Stimulated activated CD8-positive, alpha-beta memory T cell treated with anti-CD3 and anti-CD28 coated beads, Interleukin-4, amount 100 ng/mL, for 48 hours (primary cell): ENCODE data around the gene TRANK1.
"Not testable (repeated sequence)": the region's sequence is repeated elsewhere in the genome, so short reads cannot be mapped to it uniquely, and the experiment has no call there.

Experiments used
- DNase-seq: peaks from one replicate; pipeline ENCODE4 v3.0.0-alpha.2; 2020

TRANK1 gene

DNA sequence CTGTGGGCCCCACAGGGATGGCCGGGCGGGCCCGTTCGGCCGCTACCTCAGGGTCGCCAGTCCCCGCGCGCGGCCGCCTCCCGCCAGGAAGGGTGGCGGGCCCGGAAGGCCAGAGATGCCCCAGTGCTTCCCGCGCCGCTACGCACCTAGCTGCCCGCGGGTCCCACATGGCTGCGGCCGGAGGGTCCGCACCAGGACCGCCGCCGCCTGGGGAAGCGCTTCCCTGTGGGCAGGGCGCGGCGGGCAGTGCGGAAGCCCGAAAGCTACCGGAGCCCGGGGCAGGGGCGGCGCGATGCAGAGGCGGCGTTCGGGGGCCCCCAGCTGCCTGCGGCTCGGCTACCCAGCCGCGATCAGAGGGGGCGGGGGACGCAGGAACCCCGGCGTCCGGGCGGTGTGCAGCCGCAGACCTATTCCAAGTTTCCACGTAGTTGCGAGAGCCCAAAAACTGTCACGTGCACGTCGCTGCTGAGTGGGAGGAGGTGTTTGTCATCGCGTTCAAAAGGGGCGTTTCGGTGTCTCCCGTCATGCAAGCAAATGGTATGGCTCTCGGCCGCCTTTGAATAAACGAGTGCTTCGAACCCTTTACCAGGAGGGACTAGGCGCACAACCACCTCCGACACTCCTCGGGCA is at the start of gene TRANK1:
Gene TRANK1 (minus strand): TSS at position 414 of the 630 bp plus-strand sequence. CDS start 245 bp downstream, at position 169.
- DNase-seq, result peak; percentile 86

DNA sequence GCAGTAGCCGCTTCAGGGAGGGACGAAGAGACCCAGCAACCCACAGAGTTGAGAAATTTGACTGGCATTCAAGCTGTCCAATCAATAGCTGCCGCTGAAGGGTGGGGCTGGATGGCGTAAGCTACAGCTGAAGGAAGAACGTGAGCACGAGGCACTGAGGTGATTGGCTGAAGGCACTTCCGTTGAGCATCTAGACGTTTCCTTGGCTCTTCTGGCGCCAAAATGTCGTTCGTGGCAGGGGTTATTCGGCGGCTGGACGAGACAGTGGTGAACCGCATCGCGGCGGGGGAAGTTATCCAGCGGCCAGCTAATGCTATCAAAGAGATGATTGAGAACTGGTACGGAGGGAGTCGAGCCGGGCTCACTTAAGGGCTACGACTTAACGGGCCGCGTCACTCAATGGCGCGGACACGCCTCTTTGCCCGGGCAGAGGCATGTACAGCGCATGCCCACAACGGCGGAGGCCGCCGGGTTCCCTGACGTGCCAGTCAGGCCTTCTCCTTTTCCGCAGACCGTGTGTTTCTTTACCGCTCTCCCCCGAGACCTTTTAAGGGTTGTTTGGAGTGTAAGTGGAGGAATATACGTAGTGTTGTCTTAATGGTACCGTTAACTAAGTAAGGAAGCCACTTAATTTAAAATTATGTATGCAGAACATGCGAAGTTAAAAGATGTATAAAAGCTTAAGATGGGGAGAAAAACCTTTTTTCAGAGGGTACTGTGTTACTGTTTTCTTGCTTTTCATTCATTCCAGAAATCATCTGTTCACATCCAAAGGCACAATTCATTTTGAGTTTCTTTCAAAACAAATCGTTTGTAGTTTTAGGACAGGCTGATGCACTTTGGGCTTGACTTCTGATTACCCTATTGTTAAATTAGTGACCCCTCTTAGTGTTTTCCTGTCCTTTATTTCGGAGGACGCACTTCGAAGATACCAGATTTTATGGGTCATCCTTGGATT is 48.8 kb upstream of the TRANK1 start, which contains the start of gene MLH1:
Gene MLH1 (plus strand): TSS at position 193 of the 958 bp plus-strand sequence. CDS start 30 bp downstream, at position 223.
- peak; percentile 99 for DNase-seq

DNA sequence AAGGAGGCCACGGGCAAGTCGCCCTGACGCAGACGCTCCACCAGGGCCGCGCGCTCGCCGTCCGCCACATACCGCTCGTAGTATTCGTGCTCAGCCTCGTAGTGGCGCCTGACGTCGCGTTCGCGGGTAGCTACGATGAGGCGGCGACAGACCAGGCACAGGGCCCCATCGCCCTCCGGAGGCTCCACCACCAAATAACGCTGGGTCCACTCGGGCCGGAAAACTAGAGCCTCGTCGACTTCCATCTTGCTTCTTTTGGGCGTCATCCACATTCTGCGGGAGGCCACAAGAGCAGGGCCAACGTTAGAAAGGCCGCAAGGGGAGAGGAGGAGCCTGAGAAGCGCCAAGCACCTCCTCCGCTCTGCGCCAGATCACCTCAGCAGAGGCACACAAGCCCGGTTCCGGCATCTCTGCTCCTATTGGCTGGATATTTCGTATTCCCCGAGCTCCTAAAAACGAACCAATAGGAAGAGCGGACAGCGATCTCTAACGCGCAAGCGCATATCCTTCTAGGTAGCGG is 48.0 kb upstream of the TRANK1 start, which contains the start of gene EPM2AIP1:
Gene EPM2AIP1 (minus strand): TSS at position 326 of the 520 bp plus-strand sequence. CDS start 54 bp downstream, at position 272.
- DNase-seq, result no peak

DNA sequence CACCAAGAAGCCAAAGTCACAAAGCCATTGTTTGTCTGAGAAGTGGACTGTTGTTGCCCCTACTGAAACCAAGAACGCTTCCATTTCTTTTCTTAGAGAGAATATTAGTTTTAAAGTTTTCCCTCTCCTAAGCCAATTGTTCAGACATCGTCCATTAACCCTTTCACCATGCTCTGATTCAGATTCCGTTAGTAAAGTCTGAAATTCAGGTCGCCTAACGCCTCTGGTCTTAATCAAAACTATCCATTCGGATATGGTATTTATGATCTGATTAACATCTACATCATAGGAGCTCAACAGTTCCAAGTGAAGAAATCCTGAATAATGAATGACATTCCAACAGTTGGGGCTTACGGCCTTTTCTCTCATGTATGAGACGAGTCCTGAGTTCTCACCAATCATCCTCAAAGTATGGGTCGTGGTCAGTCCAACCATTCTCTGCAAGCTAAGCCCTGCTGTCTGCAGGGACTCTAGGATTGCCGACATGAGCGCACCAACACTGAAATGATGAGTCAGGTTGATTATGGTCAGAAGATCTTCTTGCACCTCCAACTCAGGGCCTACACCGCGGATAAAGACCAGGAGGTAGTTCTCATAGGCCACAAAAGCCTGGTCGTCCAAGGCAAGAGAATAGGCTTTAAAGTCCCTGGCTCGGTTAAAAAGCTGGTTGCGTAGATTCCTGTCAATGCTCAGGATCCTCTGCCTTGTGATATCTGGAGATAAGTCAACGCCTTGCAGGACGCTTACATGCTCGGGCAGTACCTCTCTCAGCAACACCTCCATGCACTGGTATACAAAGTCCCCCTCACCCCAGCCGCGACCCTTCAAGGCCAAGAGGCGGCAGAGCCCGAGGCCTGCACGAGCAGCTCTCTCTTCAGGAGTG is 47.3 kb upstream of the TRANK1 start:
- peak; percentile 43 for DNase-seq

DNA sequence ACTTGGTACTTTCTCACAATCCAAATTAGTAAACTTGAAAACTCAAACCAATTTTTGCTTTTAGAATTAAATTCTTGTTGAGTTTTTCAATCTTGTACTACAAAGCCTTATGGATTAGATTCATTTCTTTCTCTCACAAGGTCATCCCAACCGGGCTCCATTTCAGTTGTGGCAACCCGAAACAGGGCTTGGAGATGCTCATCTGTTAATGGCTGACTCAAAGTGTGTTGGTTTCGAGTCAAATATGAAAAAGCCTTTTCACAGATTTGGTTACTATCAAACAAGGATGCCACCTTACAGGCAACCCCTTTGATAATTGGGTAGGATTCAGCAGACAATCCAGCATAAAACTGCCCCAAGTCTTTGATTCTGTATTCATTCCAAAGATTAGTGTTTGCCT is 46.3 kb upstream of the TRANK1 start:
- peak; percentile 53 for DNase-seq

DNA sequence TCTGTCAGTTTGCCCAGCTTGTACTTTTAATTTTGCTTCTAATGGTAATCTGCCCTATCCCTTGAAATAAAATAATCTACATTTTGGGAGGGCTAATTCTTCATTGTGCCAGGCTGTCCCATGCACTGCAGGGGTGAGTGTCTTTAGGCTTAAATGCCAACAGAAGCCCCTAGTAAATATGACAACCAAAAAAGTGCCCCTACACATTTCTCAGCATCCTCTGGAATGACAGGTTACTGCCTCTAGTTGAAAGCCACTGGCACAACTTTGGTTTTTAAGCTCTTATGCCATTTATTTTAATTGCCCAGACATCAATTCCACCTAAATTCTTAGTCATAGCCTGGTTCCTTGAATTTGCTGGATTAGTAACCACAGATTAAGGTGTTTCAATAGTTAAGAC is 44.7 kb upstream of the TRANK1 start:
- no peak for DNase-seq

DNA sequence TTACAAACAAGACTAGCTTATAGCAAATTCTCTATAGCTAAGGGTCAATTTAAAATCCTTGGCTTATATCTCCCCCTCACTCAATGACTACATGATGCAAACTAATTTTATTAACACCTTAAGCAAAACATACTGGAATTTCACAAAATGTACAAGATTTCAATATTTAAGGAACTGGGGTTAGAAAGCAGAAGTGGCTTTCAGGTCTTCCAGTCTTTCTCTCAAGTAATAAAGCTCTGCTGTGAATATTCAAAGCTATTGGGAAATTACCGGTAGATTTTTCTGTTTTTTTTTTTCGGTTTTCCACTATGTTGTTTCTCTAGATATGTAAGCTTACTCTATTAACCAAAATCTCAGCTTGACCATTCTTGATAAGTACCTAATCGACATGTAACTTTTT is 44.2 kb upstream of the TRANK1 start:
- DNase-seq, result no peak

DNA sequence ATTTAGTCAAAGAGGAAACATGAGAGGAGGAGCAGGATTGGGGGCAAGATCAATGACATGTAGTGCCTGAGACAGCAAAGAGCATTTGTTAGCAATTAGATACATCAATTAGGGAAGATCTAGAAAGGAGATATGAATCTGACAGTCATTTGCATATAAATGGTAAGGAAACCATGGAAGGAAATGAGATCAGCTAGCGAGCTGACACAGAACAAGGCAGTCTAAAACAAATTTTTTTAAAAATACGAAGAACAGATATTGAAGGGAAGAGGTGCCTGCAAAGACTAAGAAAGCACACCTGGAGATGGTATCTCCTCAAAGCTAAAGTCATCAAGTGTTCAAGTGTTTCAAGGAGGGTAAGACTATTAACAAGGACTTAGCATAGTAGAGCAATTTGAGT is 43.5 kb upstream of the TRANK1 start:
- no peak for DNase-seq

GRCh38 chr3:36981006-36981405 is 36.2 kb upstream of the TRANK1 start:
- DNase-seq, result no peak

DNA sequence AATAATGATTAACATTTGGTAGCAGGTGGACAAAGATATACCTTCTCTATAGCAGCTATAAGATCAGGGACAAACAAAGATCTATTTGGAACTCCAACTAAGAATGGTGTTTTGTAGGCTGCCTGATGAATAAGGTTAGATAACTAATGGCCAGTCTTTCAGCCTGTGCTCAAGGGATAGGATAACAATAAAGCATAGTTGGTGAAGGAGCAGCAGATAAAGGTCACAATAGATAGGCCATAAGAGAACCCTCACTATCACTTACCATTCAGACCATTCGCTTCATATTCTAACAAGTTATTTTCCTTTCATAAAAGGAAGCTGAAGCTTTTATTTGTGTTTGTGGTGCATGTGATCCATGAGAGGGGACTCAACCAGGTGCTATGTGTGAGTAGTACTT is 28.3 kb upstream of the TRANK1 start:
- no peak for DNase-seq

GRCh38 chr3:36972163-36972562 is 27.3 kb upstream of the TRANK1 start:
- no peak for DNase-seq

DNA sequence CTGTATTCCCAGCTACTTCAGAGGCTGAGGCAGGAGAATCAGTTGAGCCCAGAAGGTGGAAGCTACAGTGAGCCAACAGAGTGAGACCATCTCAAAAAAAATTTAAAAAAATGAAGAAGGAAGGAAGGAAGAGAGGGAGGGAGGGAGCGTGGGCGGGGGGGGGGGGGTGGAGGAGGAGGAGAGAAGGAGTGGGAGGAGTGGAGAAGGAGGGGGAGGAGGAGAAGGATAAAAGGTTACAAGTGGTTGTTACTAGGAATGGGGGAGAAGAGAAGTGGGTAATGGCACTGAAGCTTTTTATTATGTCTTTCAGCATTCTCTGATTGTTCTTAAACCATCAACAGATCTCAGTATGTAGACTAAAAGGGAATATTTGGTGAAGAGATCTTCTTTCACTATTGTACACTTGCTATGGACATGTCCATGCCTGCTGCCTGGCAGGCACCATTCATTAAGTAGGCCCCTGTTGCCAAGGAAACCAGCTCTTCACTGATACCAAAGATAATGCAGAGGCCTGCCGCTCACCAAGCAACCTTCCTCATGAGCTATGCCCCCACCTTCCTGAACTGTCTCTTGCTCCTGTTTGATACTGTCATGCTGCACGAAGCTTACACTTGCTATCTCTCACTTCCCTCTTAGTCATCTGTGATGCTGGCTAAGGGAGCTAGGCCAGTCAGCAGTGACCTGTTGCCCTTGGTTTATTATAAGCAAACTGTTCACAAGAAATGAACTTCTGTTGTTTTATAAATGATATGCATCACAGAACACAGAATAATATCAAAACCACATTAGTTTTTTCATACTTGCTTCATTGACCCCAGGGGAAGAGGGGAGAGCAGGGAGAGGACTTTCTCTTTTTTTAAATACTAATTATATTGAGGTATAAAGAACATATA is 24.9 kb upstream of the TRANK1 start:
- DNase-seq, result peak; percentile 50

- DNase-seq, result no peak
Measured at GRCh38 chr3:36969085-36969484, 24.2 kb upstream of the TRANK1 start.

DNA sequence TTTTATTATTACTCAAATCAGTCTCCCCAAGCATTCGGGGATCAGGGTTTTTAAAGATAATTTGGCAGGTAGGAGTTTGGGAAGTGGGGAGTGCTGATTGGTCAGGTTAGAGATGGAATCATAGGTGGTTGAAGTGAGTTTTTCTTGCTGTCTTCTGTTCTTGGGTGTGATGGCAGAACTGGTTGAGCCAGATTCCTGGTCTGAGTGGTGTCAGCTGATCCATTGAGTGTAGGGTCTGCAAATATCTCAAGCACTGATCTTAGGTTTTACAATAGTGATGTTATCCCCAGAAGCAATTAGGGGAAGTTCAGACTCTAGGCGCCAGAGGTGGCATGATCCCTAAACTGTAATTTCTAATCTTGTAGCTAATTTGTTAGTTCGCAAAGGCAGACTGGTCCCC is 20.6 kb upstream of the TRANK1 start:
- no peak for DNase-seq

GRCh38 chr3:36964817-36965216 is 20.0 kb upstream of the TRANK1 start:
- no peak for DNase-seq

DNA sequence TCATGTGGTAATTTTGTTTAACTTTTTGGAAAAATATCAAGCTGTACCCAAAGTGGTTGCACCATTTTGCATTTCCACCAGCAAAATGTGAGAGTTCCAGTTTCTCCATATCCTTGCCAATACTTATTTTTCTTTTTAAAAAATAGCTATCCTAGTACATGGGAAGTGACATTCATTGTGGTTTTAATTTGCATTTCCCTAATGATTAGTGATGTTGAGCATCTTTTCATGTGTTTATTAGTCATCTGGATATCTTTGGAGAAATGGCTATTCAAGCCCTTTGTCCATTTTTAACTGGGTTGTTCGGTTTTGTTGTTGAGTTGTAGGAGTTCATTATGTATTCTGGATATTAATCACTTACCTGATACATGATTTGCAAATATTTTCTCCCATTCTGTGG is 19.5 kb upstream of the TRANK1 start:
- no peak for DNase-seq

DNA sequence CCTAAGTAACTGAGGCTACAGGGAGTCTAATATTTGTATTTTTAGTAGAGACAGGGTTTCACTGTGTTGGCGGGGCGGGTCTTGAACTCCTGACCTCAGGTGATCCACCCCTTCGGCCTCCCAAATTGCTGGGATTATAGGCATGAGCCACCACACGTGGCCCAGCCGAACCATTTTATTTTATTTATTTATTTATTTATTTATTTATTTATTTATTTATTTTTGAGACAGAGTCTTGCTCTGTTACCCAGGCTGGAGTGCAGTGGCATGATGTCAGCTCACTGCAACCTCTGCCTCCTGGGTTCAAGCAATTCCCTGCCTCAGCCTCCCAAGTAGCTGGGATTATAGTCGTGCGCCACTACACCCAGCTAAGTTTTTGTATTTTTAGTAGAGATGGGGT is 18.2 kb upstream of the TRANK1 start:
- DNase-seq, result not testable (repeated sequence)

GRCh38 chr3:36960502-36960901 is 15.6 kb upstream of the TRANK1 start:
- no peak for DNase-seq

DNA sequence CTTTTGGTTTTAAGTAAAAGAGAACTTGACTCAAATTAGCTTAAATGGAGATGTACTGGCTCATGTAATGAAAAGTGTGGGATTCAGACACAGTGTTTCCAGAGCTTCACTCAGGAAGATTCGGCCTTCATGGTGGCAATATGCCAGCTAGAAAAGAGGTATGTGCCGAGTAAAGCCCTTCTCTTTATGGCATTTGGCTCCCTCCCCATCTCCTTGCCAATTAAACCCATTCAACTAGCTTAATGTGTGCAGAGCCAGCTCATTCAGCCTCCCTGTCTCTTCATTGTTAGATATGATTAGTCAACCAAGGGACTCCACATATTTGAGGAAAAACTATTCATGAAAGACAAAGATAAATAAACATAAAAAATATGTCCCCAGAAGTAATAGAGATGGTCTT is 15.0 kb upstream of the TRANK1 start:
- DNase-seq, result no peak

DNA sequence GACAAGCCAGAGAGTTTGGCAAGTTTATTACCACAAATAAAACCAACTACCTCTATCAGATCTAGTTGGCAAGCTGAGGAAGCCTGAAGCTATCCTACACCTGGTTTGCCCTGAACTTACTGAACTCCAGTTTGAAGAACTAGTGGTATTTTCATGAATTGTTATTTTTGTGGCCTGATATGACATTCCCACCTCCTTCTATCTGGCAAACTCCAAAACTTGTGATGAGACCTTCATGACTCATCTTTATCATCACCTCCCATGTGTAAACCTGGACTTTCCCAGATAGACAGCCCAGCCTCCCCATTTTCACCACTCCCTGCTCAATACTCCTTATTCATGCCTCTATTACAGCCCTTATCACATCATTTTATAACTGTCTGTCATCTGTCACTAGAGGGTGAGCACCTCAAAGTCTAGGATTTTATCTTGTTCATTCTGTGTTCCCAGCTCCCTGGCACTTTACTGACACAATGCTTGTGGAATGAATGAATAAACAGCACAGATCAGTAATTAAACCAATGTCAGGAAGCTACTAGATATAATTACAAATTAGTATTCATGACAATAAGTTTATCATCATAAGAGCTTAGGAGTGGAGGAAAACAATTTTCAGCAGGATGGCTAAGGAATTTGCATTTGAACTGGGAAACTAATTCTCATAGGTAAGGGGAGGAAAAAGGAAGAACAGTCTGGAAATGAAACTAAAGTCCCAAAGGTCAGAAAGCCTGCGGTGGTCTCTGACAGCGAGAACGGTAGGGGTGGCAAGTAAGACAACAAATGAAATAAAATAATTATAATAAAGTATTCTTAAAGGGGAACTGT is 13.2 kb upstream of the TRANK1 start:
- no peak for DNase-seq

GRCh38 chr3:36957063-36957462 is 12.2 kb upstream of the TRANK1 start:
- DNase-seq, result no peak
